HepG2 (cell line): ENCODE results near the gene UNC93A. TPM values are rescaled to one million over a fixed set of nuclear protein-coding genes. Genes with fewer than 3 reads are reported as not detected.

Experiments
- ASH2L ChIP-seq: fragments of 300-600, 200-600 bp; sonication (generic); IDR thresholded peaks from 2 replicates; pipeline ENCODE4 v1.7.0; 2017; ENCODE audit warnings: low read depth, mild to moderate bottlenecking, moderate library complexity, mixed read lengths, low read length; ENCODE audit not compliant: insufficient read length
- BCL6 ChIP-seq: IDR thresholded peaks from 2 replicates; pipeline ENCODE4 v1.6.1; 2016; ENCODE audit warnings: missing genetic modification reagents, missing compliant biosample characterization
- CBFB ChIP-seq: sonication (generic); formaldehyde crosslinking; IDR thresholded peaks from 2 replicates; pipeline ENCODE4 v1.4.0; 2020; ENCODE audit warnings: missing genetic modification reagents
- DPF2 ChIP-seq: sonication (generic); formaldehyde crosslinking; IDR thresholded peaks from 2 replicates; pipeline ENCODE4 v1.4.0; 2020; ENCODE audit warnings: mild to moderate bottlenecking, low read depth, missing genetic modification reagents, borderline replicate concordance
- GATAD1 ChIP-seq: IDR thresholded peaks from 2 replicates; pipeline ENCODE4 v1.6.1; 2016; ENCODE audit warnings: missing genetic modification reagents, missing compliant biosample characterization
- JUNB ChIP-seq: sonication (generic); formaldehyde crosslinking; IDR thresholded peaks from 2 replicates; pipeline ENCODE4 v1.8.0; 2022; ENCODE audit warnings: missing genetic modification reagents, mild to moderate bottlenecking, borderline replicate concordance
- KDM2A ChIP-seq: sonication (generic); formaldehyde crosslinking; IDR thresholded peaks from 2 replicates; pipeline ENCODE4 v1.4.0; 2020; ENCODE audit warnings: low read depth, missing genetic modification reagents, borderline replicate concordance
- KLF13 ChIP-seq: sonication (generic); formaldehyde crosslinking; IDR thresholded peaks from 2 replicates; pipeline ENCODE4 v1.4.0; 2020; ENCODE audit warnings: mild to moderate bottlenecking, missing genetic modification reagents
- MED8 ChIP-seq: sonication (generic); formaldehyde crosslinking; IDR thresholded peaks from 2 replicates; pipeline ENCODE4 v1.8.1; 2023; ENCODE audit warnings: mild to moderate bottlenecking, missing genetic modification reagents; ENCODE audit not compliant: insufficient replicate concordance
- NCOR1 ChIP-seq: fragments of 200-600 bp; sonication (generic); IDR thresholded peaks from 2 replicates; pipeline ENCODE4 v1.7.0; 2017; ENCODE audit warnings: antibody characterized with exemption, low read length, borderline replicate concordance
- RERE ChIP-seq: IDR thresholded peaks from 2 replicates; pipeline ENCODE4 v1.6.1; 2016; ENCODE audit warnings: low read depth, missing genetic modification reagents, missing compliant biosample characterization
- RFXANK ChIP-seq: IDR thresholded peaks from 2 replicates; pipeline ENCODE4 v1.6.1; 2016
- SIX1 ChIP-seq: sonication (generic); formaldehyde crosslinking; IDR thresholded peaks from 2 replicates; pipeline ENCODE4 v1.4.0; 2020; ENCODE audit warnings: missing genetic modification reagents, borderline replicate concordance
- SUZ12 ChIP-seq: fragments of 150-350 bp; IDR thresholded peaks from 2 replicates; pipeline ENCODE4 v1.6.1; 2014; ENCODE audit warnings: low read depth, low read length
- ZBTB21 ChIP-seq: sonication (generic); formaldehyde crosslinking; IDR thresholded peaks from 2 replicates; pipeline ENCODE4 v1.4.0; 2020; ENCODE audit warnings: missing genetic modification reagents
- ZNF143 ChIP-seq: sonication (generic); formaldehyde crosslinking; IDR thresholded peaks from 2 replicates; pipeline ENCODE4 v1.4.0; 2020; ENCODE audit warnings: missing genetic modification reagents
- ZNF850 ChIP-seq: sonication (generic); formaldehyde crosslinking; conservative IDR thresholded peaks from 2 replicates; pipeline ENCODE4 v1.9.0; 2021; ENCODE audit warnings: mild to moderate bottlenecking, missing genetic modification reagents
- polyA plus RNA-seq, 8 experiments: library from polyadenylated mRNA; depleted of rRNA in 3 of 8; stranded (reverse) in 7 of 8; unstranded in 1 of 8; fragments of >200 nt; fragmentation: Illumina TruSeq in 4 of 8; extraction: Trizol in 4 of 8; gene quantifications; 2 replicates each; pipeline versions ENCODE4 v1.2.1 to v1.2.3, GENCODE V29; 2011 to 2016; ENCODE audit warnings: low read depth in 4 of 8, missing spikeins in 1 of 8, mixed read lengths in 1 of 8; ENCODE audit not compliant: insufficient read depth in 1 of 8
- total RNA-seq, 5 experiments: library from RNA; depleted of rRNA; stranded (reverse); fragments of >200 nt; fragmentation: Illumina TruSeq; extraction: Trizol; gene quantifications; 2 replicates each; pipeline ENCODE4 v1.2.3, GENCODE V29; 2016; ENCODE audit warnings: low read depth in 1 of 5
- TF ChIP-seq, protein P1 (sequence below): sonication (generic); formaldehyde crosslinking; IDR thresholded peaks from 2 replicates; pipeline ENCODE4 v1.8.0; 2022; ENCODE audit warnings: mild to moderate bottlenecking, missing genetic modification reagents, borderline replicate concordance
- TF ChIP-seq, protein P2 (sequence below): sonication (generic); formaldehyde crosslinking; IDR thresholded peaks from 2 replicates; pipeline ENCODE4 v1.4.0; 2020; ENCODE audit warnings: missing genetic modification reagents
- TF ChIP-seq, protein P3 (sequence below): IDR thresholded peaks from 2 replicates; pipeline ENCODE4 v1.6.1; 2016; ENCODE audit warnings: control low read depth
- TF ChIP-seq, protein P4 (sequence below): sonication (generic); formaldehyde crosslinking; IDR thresholded peaks from 2 replicates; pipeline ENCODE4 v1.8.1; 2022; ENCODE audit warnings: mild to moderate bottlenecking, missing genetic modification reagents

Gene UNC93A
- total and polyA plus RNA-seq, 2 of the 13 experiments (the other 11 are each of a cell fraction or from before 2014, with no cell fraction given) = 11.0 to 42.7 TPM

- TF ChIP-seq, protein P1, sequence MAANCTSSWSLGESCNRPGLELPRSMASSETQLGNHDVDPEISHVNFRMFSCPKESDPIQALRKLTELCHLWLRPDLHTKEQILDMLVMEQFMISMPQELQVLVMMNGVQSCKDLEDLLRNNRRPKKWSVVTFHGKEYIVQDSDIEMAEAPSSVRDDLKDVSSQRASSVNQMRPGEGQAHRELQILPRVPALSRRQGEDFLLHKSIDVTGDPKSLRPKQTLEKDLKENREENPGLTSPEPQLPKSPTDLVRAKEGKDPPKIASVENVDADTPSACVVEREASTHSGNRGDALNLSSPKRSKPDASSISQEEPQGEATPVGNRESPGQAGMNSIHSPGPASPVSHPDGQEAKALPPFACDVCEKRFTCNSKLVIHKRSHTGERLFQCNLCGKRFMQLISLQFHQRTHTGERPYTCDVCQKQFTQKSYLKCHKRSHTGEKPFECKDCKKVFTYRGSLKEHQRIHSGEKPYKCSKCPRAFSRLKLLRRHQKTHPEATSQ = peak; percentile 96; the same call in 1 of the 2 replicates
- TF ChIP-seq SUZ12 = no peak
- TF ChIP-seq ZBTB21 = peak; percentile 39
- TF ChIP-seq, protein P2, sequence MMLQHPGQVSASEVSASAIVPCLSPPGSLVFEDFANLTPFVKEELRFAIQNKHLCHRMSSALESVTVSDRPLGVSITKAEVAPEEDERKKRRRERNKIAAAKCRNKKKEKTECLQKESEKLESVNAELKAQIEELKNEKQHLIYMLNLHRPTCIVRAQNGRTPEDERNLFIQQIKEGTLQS (CRISPR knock-in tag) = peak; percentile 92
- TF ChIP-seq BCL6 (CRISPR knock-in tag) = peak; percentile 75
- TF ChIP-seq ASH2L = peak; percentile 95
- peak; percentile 58; the same call in 1 of the 2 replicates for TF ChIP-seq ZNF143
- no peak for TF ChIP-seq ZNF850
- TF ChIP-seq, protein P3, sequence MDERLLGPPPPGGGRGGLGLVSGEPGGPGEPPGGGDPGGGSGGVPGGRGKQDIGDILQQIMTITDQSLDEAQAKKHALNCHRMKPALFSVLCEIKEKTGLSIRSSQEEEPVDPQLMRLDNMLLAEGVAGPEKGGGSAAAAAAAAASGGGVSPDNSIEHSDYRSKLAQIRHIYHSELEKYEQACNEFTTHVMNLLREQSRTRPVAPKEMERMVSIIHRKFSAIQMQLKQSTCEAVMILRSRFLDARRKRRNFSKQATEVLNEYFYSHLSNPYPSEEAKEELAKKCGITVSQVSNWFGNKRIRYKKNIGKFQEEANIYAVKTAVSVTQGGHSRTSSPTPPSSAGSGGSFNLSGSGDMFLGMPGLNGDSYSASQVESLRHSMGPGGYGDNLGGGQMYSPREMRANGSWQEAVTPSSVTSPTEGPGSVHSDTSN = no peak
- TF ChIP-seq JUNB (CRISPR knock-in tag) = no peak; the same call in 1 of the 2 replicates
- TF ChIP-seq KLF13 = no peak
- peak; percentile 74; the same call in 1 of the 2 replicates for TF ChIP-seq RERE
- peak; percentile 81; the same call in 1 of the 2 replicates for TF ChIP-seq DPF2 (CRISPR knock-in tag)
- TF ChIP-seq GATAD1 (CRISPR knock-in tag) = peak; percentile 66
- TF ChIP-seq SIX1 (CRISPR knock-in tag) = peak; percentile 38; the same call in 1 of the 2 replicates
- peak; percentile 86 for TF ChIP-seq KDM2A
- TF ChIP-seq NCOR1 = peak; percentile 84; the same call in 1 of the 2 replicates
- TF ChIP-seq, protein P4, sequence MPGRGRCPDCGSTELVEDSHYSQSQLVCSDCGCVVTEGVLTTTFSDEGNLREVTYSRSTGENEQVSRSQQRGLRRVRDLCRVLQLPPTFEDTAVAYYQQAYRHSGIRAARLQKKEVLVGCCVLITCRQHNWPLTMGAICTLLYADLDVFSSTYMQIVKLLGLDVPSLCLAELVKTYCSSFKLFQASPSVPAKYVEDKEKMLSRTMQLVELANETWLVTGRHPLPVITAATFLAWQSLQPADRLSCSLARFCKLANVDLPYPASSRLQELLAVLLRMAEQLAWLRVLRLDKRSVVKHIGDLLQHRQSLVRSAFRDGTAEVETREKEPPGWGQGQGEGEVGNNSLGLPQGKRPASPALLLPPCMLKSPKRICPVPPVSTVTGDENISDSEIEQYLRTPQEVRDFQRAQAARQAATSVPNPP (CRISPR knock-in tag) = peak; percentile 89
- TF ChIP-seq RFXANK = no peak
- TF ChIP-seq MED8 = peak; percentile 89
- TF ChIP-seq CBFB (CRISPR knock-in tag) = peak; percentile 72
These were observed 22.3 kb upstream of the UNC93A start (continued) for GRCh38 chr6:167268683-167269280.
